WTC11 (cell line): ENCODE data around the gene MXRA7. TPM values are rescaled to one million over a fixed set of nuclear protein-coding genes. Genes with fewer than 3 reads are reported as not detected.

Experiments used
- ATAC-seq: fragments of 200-7000 bp; cut with Tn5 transposase; 2 replicates; pipeline ENCODE4 v1.10.0; 2021; ENCODE audit warnings: mild to moderate bottlenecking, moderate library complexity
- CTCF ChIA-PET: fragments of 300-600 bp; sonication (Branson Sonifier 250); formaldehyde crosslinking; loops from one replicate; lab custom pipeline; 2021; ENCODE audit warnings: antibody characterized with exemption; lab: Charles Lee
- POLR2A ChIA-PET: fragments of 350-600 bp; sonication (Branson Sonifier 250); formaldehyde crosslinking; loops from one replicate; lab custom pipeline; 2021; ENCODE audit warnings: antibody characterized with exemption; lab: Charles Lee
- DNase-seq: peaks from one replicate; pipeline ENCODE4 v3.0.0; 2021; ENCODE audit warnings: low spot score
- H3K27ac Mint-ChIP-seq: 2 replicates; pipeline ENCODE4 v1.8.0; 2021; ENCODE audit warnings: mixed read lengths
- H3K27me3 Mint-ChIP-seq: 2 replicates; pipeline ENCODE4 v1.8.0; 2021; ENCODE audit warnings: low read depth, mild to moderate bottlenecking, moderate library complexity, mixed read lengths
- H3K36me3 Mint-ChIP-seq: 2 replicates; pipeline ENCODE4 v1.8.0; 2021; ENCODE audit warnings: mixed read lengths
- H3K4me1 Mint-ChIP-seq: 2 replicates; pipeline ENCODE4 v1.8.0; 2022; ENCODE audit warnings: mixed read lengths
- H3K4me3 Mint-ChIP-seq: 2 replicates; pipeline ENCODE4 v1.8.0; 2021; ENCODE audit warnings: mild to moderate bottlenecking, moderate library complexity, mixed read lengths
- H3K9me3 Mint-ChIP-seq: 2 replicates; pipeline ENCODE4 v1.8.0; 2021; ENCODE audit warnings: mixed read lengths
- EMX1 ChIP-seq: fragments of 250-450 bp; sonication (Bioruptor Pico); IDR thresholded peaks from 2 replicates; pipeline ENCODE4 v1.8.0; 2021; ENCODE audit warnings: mild to moderate bottlenecking
- FOXP1 ChIP-seq: sonication (generic); formaldehyde crosslinking; IDR thresholded peaks from 2 replicates; pipeline ENCODE4 v1.8.0; 2022; ENCODE audit warnings: missing genetic modification reagents, mild to moderate bottlenecking, moderate library complexity, borderline replicate concordance
- GRHL2 ChIP-seq: fragments of 250-450 bp; sonication (Bioruptor Pico); IDR thresholded peaks from 2 replicates; pipeline ENCODE4 v1.8.0; 2022; ENCODE audit warnings: mild to moderate bottlenecking, moderate library complexity; ENCODE audit not compliant: insufficient replicate concordance, severe bottlenecking
- GTF2I ChIP-seq: fragments of 250-450 bp; sonication (Bioruptor Pico); conservative IDR thresholded peaks from 2 replicates; pipeline ENCODE4 v1.4.0; 2021; ENCODE audit warnings: mild to moderate bottlenecking
- JAZF1 ChIP-seq: fragments of 250-450 bp; sonication (Bioruptor Pico); IDR thresholded peaks from 2 replicates; pipeline ENCODE4 v1.9.0; 2021; ENCODE audit warnings: moderate library complexity, mild to moderate bottlenecking, inconsistent platforms
- JUN ChIP-seq: sonication (generic); formaldehyde crosslinking; IDR thresholded peaks from 2 replicates; pipeline ENCODE4 v1.8.0; 2023; ENCODE audit warnings: mild to moderate bottlenecking, missing genetic modification reagents
- KAT7 ChIP-seq: sonication (generic); formaldehyde crosslinking; IDR thresholded peaks from 2 replicates; pipeline ENCODE4 v1.8.1; 2023; ENCODE audit warnings: missing genetic modification reagents, mild to moderate bottlenecking, borderline replicate concordance
- NFYB ChIP-seq: sonication (generic); formaldehyde crosslinking; conservative IDR thresholded peaks from 2 replicates; pipeline ENCODE4 v1.8.0; 2022; ENCODE audit warnings: low read depth, missing genetic modification reagents
- RELA ChIP-seq: sonication (generic); formaldehyde crosslinking; IDR thresholded peaks from 2 replicates; pipeline ENCODE4 v1.8.1; 2022; ENCODE audit warnings: missing genetic modification reagents, mild to moderate bottlenecking, borderline replicate concordance
- RORB ChIP-seq: fragments of 250-450 bp; sonication (Bioruptor Pico); IDR thresholded peaks from 2 replicates; pipeline ENCODE4 v1.9.0; 2021; ENCODE audit warnings: mild to moderate bottlenecking
- TP53 ChIP-seq: sonication (generic); formaldehyde crosslinking; IDR thresholded peaks from 2 replicates; pipeline ENCODE4 v1.8.1; 2023; ENCODE audit warnings: mild to moderate bottlenecking, missing genetic modification reagents
- ZNF121 ChIP-seq: sonication (generic); formaldehyde crosslinking; IDR thresholded peaks from 2 replicates; pipeline ENCODE4 v1.8.0; 2023; ENCODE audit warnings: missing genetic modification reagents
- ZNF512 ChIP-seq: sonication (generic); formaldehyde crosslinking; IDR thresholded peaks from 2 replicates; pipeline ENCODE4 v1.8.1; 2022; ENCODE audit warnings: missing genetic modification reagents, borderline replicate concordance
- total RNA-seq: library from RNA; stranded (reverse); gene quantifications from 3 replicates; pipeline ENCODE4 v1.2.3, GENCODE V29; 2021
- TF ChIP-seq, protein P1 (sequence below): sonication (generic); formaldehyde crosslinking; conservative IDR thresholded peaks from 2 replicates; pipeline ENCODE4 v1.8.1; 2022; ENCODE audit warnings: mild to moderate bottlenecking, missing genetic modification reagents
- TF ChIP-seq, protein P2 (sequence below): sonication (generic); formaldehyde crosslinking; IDR thresholded peaks from 2 replicates; pipeline ENCODE4 v1.8.1; 2023; ENCODE audit warnings: mild to moderate bottlenecking, missing genetic modification reagents, moderate library complexity
- TF ChIP-seq, protein P3 (sequence below): fragments of 250-450 bp; sonication (Bioruptor Pico); IDR thresholded peaks from 2 replicates; pipeline ENCODE4 v1.8.0; 2021; ENCODE audit warnings: mild to moderate bottlenecking
- TF ChIP-seq, protein P4 (sequence below): sonication (generic); formaldehyde crosslinking; IDR thresholded peaks from 2 replicates; pipeline ENCODE4 v1.8.0; 2022; ENCODE audit warnings: mild to moderate bottlenecking, missing genetic modification reagents
- TF ChIP-seq, protein P5 (sequence below): fragments of 250-450 bp; sonication (Bioruptor Pico); IDR thresholded peaks from 2 replicates; pipeline ENCODE4 v1.9.0; 2021; ENCODE audit warnings: mild to moderate bottlenecking, borderline replicate concordance

The MXRA7 gene
- total RNA-seq, 1 experiment from 2014 or later, result 46.5 TPM

- TF ChIP-seq KAT7, result no peak
- TF ChIP-seq, protein P1, sequence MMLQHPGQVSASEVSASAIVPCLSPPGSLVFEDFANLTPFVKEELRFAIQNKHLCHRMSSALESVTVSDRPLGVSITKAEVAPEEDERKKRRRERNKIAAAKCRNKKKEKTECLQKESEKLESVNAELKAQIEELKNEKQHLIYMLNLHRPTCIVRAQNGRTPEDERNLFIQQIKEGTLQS (CRISPR knock-in tag), result no peak
- no peak for TF ChIP-seq EMX1 (CRISPR knock-in tag)
- TF ChIP-seq GRHL2 (CRISPR knock-in tag), result no peak
- TF ChIP-seq, protein P2, sequence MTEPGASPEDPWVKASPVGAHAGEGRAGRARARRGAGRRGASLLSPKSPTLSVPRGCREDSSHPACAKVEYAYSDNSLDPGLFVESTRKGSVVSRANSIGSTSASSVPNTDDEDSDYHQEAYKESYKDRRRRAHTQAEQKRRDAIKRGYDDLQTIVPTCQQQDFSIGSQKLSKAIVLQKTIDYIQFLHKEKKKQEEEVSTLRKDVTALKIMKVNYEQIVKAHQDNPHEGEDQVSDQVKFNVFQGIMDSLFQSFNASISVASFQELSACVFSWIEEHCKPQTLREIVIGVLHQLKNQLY (CRISPR knock-in tag), result no peak
These were observed 7.7 kb downstream of the MXRA7 start (continued) for GRCh38 chr17:76702941-76703637.

GRCh38 chr17:76702076-76702475 lies 8.7 kb downstream of the MXRA7 start:
- POLR2A ChIA-PET, result no interaction called here
- peaks cover 43% of the 10 kb centered on the region for H3K4me1 Mint-ChIP-seq
- ATAC-seq, result no peak
- no peak for DNase-seq
- CTCF ChIA-PET, result interaction anchor here (0.8 to 1.8 kb wide), 5 partner anchors 13 to 179 kb away, joined by 4 to 11 read pairs (median 5); no protein-coding TSS in a partner anchor
- no peak overlapping the region for H3K4me3 Mint-ChIP-seq
- H3K27me3 Mint-ChIP-seq, result no peaks in the 10 kb centered on the region
- TF ChIP-seq ZNF512 (no peak), JAZF1 (CRISPR knock-in tag) (no peak), FOXP1 (CRISPR knock-in tag) (no peak), JUN (CRISPR knock-in tag) (no peak), ZNF121 (CRISPR knock-in tag) (no peak), RORB (CRISPR knock-in tag) (no peak), KAT7 (no peak), RELA (no peak), TP53 (CRISPR knock-in tag) (no peak), NFYB (CRISPR knock-in tag) (no peak), GTF2I (CRISPR knock-in tag) (no peak)
- TF ChIP-seq, protein P3, sequence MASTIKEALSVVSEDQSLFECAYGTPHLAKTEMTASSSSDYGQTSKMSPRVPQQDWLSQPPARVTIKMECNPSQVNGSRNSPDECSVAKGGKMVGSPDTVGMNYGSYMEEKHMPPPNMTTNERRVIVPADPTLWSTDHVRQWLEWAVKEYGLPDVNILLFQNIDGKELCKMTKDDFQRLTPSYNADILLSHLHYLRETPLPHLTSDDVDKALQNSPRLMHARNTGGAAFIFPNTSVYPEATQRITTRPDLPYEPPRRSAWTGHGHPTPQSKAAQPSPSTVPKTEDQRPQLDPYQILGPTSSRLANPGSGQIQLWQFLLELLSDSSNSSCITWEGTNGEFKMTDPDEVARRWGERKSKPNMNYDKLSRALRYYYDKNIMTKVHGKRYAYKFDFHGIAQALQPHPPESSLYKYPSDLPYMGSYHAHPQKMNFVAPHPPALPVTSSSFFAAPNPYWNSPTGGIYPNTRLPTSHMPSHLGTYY (CRISPR knock-in tag), result no peak
- TF ChIP-seq, protein P4, sequence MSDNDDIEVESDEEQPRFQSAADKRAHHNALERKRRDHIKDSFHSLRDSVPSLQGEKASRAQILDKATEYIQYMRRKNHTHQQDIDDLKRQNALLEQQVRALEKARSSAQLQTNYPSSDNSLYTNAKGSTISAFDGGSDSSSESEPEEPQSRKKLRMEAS (CRISPR knock-in tag), result no peak
- TF ChIP-seq, protein P5, sequence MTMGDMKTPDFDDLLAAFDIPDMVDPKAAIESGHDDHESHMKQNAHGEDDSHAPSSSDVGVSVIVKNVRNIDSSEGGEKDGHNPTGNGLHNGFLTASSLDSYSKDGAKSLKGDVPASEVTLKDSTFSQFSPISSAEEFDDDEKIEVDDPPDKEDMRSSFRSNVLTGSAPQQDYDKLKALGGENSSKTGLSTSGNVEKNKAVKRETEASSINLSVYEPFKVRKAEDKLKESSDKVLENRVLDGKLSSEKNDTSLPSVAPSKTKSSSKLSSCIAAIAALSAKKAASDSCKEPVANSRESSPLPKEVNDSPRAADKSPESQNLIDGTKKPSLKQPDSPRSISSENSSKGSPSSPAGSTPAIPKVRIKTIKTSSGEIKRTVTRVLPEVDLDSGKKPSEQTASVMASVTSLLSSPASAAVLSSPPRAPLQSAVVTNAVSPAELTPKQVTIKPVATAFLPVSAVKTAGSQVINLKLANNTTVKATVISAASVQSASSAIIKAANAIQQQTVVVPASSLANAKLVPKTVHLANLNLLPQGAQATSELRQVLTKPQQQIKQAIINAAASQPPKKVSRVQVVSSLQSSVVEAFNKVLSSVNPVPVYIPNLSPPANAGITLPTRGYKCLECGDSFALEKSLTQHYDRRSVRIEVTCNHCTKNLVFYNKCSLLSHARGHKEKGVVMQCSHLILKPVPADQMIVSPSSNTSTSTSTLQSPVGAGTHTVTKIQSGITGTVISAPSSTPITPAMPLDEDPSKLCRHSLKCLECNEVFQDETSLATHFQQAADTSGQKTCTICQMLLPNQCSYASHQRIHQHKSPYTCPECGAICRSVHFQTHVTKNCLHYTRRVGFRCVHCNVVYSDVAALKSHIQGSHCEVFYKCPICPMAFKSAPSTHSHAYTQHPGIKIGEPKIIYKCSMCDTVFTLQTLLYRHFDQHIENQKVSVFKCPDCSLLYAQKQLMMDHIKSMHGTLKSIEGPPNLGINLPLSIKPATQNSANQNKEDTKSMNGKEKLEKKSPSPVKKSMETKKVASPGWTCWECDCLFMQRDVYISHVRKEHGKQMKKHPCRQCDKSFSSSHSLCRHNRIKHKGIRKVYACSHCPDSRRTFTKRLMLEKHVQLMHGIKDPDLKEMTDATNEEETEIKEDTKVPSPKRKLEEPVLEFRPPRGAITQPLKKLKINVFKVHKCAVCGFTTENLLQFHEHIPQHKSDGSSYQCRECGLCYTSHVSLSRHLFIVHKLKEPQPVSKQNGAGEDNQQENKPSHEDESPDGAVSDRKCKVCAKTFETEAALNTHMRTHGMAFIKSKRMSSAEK, result no peak
- TF ChIP-seq, protein P2 (CRISPR knock-in tag), result no peak
- peak overlapping the region; percentile 44; the same call in 1 of the 2 replicates for H3K27ac Mint-ChIP-seq
- no peaks in the 10 kb centered on the region for H3K9me3 Mint-ChIP-seq
- H3K36me3 Mint-ChIP-seq, result peaks cover 3% of the 10 kb centered on the region; the same call in 1 of the 2 replicates
